Fibroblast of villous mesenchyme (primary cell): Measurements from ENCODE around the gene TESPA1. TPM values are rescaled to one million over a fixed set of nuclear protein-coding genes. Genes with fewer than 3 reads are reported as not detected.
A peak's percentile ranks its signal among the peaks of the same experiment; 100 is the strongest.
"Not testable (repeated sequence)": the region's sequence is repeated elsewhere in the genome, so short reads cannot be mapped to it uniquely, and the experiment has no call there.

Experiments
- DNase-seq: peaks from one replicate; pipeline ENCODE4 v3.0.0-alpha.2; 2010; ENCODE audit warnings: low read depth
- H3K4me3 ChIP-seq: 2 replicates; pipeline ENCODE4 v1.5.1; 2011; ENCODE audit warnings: low read depth, mild to moderate bottlenecking, low read length
- total RNA-seq: library from RNA; depleted of rRNA; stranded (reverse); fragments of >200 nt; gene quantifications from 2 replicates; pipeline ENCODE4 v1.2.3, GENCODE V29; 2012
- TF ChIP-seq, protein P1 (sequence below): IDR thresholded peaks from 2 replicates; pipeline ENCODE4 v1.5.1; 2012; ENCODE audit warnings: low read depth, mild to moderate bottlenecking, low read length; ENCODE audit not compliant: insufficient read depth

TESPA1 gene
- total RNA-seq, 1 donor, result not detected

DNA sequence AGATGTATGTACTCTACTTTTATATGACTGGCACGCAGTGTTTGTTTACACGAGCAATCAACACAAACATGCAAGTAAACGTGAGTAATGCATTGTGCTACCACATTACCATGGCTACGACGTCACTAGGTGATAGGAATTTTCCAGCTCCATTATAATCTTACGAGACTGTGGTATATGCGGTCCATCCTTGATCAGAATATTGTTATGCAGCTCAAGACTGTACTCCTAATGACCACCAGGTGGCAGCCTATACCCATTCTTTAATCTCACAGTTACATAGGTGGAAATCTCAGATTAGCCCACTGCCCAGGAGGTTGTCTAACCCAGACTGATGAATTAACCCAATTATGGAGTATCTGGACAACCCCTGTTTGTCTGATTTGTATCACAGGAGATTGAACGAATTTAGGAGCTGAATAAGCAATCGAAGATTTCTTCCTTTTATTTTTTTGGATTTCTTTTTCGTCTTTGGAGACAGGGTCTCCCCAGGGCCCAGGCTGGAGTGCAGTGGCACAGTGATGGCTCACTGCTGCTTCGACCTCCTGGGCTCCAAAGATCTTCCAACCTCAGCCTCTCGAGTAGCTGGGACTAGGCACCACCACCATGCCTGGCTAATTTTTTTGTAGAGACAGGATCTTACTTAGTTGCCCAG lies 8.7 kb upstream of the TESPA1 start:
- peak; percentile 68 for DNase-seq
- H3K4me3 ChIP-seq, result no peak overlapping the region
- TF ChIP-seq, protein P1, sequence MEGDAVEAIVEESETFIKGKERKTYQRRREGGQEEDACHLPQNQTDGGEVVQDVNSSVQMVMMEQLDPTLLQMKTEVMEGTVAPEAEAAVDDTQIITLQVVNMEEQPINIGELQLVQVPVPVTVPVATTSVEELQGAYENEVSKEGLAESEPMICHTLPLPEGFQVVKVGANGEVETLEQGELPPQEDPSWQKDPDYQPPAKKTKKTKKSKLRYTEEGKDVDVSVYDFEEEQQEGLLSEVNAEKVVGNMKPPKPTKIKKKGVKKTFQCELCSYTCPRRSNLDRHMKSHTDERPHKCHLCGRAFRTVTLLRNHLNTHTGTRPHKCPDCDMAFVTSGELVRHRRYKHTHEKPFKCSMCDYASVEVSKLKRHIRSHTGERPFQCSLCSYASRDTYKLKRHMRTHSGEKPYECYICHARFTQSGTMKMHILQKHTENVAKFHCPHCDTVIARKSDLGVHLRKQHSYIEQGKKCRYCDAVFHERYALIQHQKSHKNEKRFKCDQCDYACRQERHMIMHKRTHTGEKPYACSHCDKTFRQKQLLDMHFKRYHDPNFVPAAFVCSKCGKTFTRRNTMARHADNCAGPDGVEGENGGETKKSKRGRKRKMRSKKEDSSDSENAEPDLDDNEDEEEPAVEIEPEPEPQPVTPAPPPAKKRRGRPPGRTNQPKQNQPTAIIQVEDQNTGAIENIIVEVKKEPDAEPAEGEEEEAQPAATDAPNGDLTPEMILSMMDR, result peak; percentile 79

DNA sequence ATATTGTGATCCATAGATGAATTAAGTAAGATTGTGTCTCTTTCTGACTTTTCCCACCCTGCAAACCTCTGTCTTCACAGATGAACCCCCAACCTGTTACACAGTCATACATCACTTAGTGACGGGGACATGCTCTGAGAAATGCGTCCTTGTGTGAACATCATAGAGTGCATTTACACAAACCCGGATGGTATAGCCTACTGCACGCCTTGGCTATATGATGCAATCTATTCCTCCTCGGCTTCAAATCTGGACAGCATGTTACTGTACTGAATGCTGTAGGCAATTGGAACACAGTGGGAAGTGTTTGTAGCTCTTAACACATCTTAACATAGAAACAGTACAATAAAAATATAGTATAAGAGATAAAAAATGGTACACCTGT lies 7.4 kb upstream of the TESPA1 start:
- TF ChIP-seq, protein P1, result no peak
- no peak for DNase-seq
- no peak overlapping the region for H3K4me3 ChIP-seq

DNA sequence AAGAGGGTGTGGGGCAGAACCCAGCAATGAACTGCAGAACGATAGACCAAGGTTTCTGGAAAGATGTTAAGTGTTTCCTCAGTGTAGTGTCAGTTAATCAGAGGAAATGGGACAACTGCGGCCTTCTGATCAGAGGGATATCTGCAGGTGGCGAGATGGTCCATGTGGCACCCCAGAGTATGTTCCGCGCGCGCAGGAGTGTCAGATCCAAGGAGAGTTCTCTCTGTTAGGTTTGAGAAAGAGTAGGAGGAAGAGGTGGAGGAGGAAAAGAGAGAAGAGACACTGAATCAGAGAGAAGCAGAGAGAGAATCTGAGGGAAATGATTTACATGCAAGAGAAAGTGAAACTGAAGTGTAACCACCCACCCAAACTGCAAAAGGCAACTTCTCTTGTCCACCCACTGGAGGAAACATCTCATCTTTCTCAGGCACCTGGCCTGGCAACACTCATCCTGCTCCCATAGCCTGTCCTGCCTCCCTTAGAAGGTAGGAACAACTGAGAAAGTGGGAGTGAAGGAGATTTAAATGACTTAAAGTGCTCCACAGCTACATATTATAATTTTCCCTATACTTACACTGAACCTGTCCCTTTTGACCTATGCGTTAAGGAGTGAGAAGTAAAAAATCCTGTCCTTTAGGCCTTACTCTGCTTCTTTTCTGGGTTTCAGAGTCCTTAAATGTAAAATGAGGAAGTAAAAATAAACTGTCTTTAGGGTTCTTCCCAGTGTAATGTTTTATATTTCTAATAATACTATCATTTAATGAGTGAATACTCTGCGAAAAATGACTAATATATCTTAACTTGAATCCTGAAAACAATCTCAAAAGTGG lies 6.8 kb upstream of the TESPA1 start:
- no peak overlapping the region for H3K4me3 ChIP-seq
- TF ChIP-seq, protein P1, result no peak
- no peak for DNase-seq

DNA sequence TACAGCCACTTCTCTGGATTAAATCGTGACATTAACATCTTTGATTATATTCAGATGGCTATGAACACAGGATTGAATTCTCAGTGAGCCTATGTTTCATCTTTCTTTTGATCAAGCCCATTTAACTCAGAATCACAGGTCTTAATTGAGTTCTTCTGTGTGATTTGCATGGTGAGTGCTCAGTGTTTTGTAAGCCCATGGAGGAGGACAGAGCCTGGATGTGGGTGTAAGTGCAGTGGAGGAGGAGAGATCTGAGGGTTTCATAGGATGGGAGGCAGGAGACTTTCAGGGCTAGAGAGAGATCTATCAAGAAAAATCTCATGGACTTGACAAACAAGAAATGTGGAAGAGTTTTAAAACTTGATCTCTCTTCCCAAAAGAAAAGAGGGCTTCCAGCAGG lies 5.3 kb upstream of the TESPA1 start:
- no peak for DNase-seq
- TF ChIP-seq, protein P1, result no peak
- no peak overlapping the region for H3K4me3 ChIP-seq

DNA sequence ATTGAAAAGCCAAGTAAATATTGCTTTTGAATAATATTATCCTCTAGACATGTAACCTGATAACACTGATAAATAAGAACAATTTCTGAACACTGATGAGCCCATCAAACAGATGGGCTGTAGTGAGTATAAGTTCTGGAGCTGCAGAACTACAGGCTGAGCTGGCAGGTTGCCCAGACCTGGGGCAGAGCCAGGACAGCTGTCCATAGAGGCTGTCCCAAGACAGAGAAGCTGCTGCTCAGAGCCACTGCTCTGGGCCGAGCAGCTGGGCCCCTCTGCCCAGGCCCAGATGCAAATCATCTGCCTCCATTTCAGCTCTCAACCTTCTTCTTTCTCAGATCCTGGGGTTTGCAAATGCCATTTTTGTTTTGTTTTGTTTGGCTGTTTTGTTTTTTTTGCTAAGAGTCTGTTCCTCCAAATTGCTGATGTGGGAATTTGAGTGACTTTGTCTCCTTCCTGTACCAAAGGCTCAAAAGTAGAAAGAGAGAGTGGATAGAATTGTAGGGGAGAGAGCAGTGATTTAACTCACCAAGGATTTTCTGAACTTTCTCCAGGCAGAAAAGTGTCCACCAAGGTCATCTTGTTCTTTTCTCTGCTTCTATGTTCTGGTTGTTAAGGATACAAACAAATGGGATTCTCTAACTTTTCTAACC lies 4.0 kb upstream of the TESPA1 start:
- no peak overlapping the region for H3K4me3 ChIP-seq
- DNase-seq, result no peak
- TF ChIP-seq, protein P1, result no peak

DNA sequence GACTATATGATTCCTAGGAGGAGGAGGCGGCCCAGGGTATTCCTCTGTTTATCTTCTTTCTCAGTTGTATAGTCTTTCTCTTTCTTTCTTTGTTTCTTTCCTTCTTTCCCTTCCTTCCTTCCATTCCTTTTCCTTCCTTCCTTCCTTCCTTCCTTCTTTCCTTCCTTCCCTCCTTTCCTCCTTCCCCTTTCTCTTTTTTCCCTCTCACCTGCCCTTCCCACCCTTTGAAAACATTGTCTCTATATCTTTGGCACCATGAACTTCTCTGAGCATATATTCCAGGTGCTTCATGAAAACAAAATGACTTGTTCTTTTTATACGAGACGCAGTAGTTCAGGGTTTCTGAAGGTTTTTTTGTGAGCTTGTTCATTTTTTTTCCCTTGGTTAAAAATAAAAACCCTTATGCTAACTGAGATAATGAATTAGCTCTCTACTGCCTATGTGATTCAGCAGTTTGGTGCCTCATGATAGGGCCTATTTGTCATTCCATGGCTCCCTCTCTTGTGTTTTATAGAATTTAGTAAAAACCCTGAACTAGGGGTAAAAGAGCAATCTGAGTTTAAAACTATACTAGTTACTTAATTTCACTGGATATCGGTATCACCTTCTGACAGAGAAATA lies 3.2 kb upstream of the TESPA1 start:
- H3K4me3 ChIP-seq, result no peak overlapping the region
- DNase-seq, result no peak
- TF ChIP-seq, protein P1, result no peak

DNA sequence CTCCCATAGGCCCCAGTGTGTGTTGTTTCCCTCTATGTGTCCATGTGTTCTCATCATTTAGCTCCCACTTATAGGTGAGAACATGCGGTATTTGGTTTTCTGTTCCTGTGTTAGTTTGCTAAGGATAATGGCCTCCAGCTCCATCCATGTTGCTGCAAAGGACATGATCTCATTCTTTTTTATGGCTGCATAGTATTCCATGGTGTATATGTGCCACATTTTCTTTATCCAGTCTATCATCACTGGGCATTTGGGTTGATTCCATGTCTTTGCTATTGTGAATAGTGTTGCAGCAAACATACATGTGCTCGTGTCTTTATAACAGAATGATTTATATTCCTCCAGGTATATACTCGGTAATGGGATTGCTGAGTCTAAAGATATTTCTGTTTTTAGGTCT lies 2.2 kb upstream of the TESPA1 start:
- H3K4me3 ChIP-seq, result not testable (repeated sequence)

More for the DNA sequence above, 2.2 kb upstream of the TESPA1 start:
- DNase-seq, result not testable (repeated sequence)
